AG10803 (cell line): ENCODE measurements around the gene AGPAT2.

Source experiments
- DNase-seq: peaks from one replicate; pipeline ENCODE4 v3.0.0; 2010; ENCODE audit warnings: low read depth
- H3K4me3 ChIP-seq: 2 replicates; pipeline ENCODE4 v1.5.1; 2011; ENCODE audit warnings: mild to moderate bottlenecking, low read length, control low read depth
- CTCF ChIP-seq: conservative IDR thresholded peaks from 2 replicates; pipeline ENCODE4 v1.5.1; 2011; ENCODE audit warnings: mild to moderate bottlenecking, low read length, control low read depth, inconsistent platforms

The AGPAT2 gene

DNA sequence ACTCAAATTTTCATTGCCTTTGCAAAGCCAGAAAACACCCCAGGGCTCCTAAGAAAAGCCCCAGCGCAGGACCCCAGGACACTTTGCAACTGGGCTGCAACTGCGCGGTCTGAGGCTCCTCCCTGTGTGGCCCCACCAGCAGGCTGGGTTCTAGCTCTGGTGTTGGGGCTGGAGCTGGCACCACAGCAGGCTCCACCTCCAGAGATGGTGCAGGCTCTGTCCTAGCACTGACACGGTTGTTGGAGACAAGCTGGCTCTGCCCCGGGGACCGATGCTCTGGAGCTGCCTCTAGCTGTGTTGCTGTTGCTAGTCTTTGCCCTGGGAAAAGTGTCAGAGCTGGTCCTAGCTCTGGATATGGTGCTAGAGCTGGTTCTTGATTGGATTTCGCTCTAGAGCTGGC, 41.9 kb upstream of the AGPAT2 start:
- peak overlapping the region; percentile 96 for H3K4me3 ChIP-seq
- no peak for DNase-seq
- no peak for TF ChIP-seq CTCF

- H3K4me3 ChIP-seq, result peak overlapping the region; percentile 96
- 0 out of 2 replicates have a peak, but pooled peaks have one; percentile 2 for TF ChIP-seq CTCF
- peak; percentile 47 for DNase-seq
These were observed 41.4 kb upstream of the AGPAT2 start for GRCh38 chr9:136728548-136729123.

DNA sequence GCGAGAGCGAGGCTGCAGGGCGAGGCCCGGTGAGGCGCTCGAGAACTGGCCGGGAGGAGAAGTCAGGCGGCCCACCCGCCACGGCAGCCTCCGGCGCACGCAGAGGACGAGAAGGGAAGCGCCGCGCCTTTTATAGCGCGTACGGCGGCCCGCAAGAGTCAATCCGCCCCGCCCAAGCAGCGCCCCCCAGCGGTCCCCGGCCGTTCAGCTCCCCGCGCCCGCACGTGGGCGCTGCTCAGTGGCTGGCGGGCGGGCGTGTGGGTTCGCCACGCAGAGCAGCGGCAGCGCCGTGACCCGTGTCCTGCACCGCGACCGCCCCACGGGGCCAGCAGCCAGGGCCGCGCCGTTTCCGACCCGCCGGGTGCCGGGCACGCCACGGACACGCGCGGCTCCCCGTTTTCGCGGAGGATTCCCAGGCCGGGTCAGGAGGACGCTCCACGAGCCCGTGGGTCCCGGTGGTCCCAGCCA, 40.9 kb upstream of the AGPAT2 start:
- peak overlapping the region; percentile 96 for H3K4me3 ChIP-seq
- DNase-seq, result peak; percentile 89
- peak; percentile 62 for TF ChIP-seq CTCF

- peak; percentile 25 for DNase-seq
- TF ChIP-seq CTCF, result peak; percentile 47
- peak overlapping the region; percentile 96 for H3K4me3 ChIP-seq
These were observed 39.5 kb upstream of the AGPAT2 start for GRCh38 chr9:136726631-136727191.

- DNase-seq, result no peak
- peak overlapping the region; percentile 96 for H3K4me3 ChIP-seq
- TF ChIP-seq CTCF, result no peak
These were observed 38.9 kb upstream of the AGPAT2 start for GRCh38 chr9:136726118-136726517.

GRCh38 chr9:136725612-136726011, 38.4 kb upstream of the AGPAT2 start:
- TF ChIP-seq CTCF, result no peak
- H3K4me3 ChIP-seq, result peak overlapping the region; percentile 96
- peak; percentile 28 for DNase-seq

- TF ChIP-seq CTCF, result no peak
- no peak overlapping the region for H3K4me3 ChIP-seq
These were observed 37.5 kb upstream of the AGPAT2 start for GRCh38 chr9:136724772-136725171.

More at GRCh38 chr9:136724772-136725171, 37.5 kb upstream of the AGPAT2 start:
- DNase-seq, result no peak
